B cell (primary cell): ENCODE measurements around the gene SEMA3B. TPM values are rescaled to one million over a fixed set of nuclear protein-coding genes. Genes with fewer than 3 reads are reported as not detected.

Experiments used
- ATAC-seq: fragments of 200-7000 bp; cut with Tn5 transposase; one replicate; pipeline ENCODE4 v1.10.0; 2021; ENCODE audit warnings: low read depth, mild to moderate bottlenecking, moderate number of reproducible peaks, moderate library complexity
- CTCF ChIA-PET: fragments of 350-600 bp; sonication (Branson Sonifier 250); formaldehyde crosslinking; loops from one replicate; lab custom pipeline; 2021; ENCODE audit warnings: antibody characterized with exemption, inconsistent platforms; lab: Charles Lee
- POLR2A ChIA-PET: fragments of 350-600 bp; sonication (Branson Sonifier 250); formaldehyde crosslinking; loops from one replicate; lab custom pipeline; 2021; ENCODE audit warnings: antibody characterized with exemption; lab: Charles Lee
- DNase-seq: peaks from one replicate; pipeline ENCODE4 v3.0.0; 2013
- H2AFZ ChIP-seq: 2 replicates; pipeline ENCODE4 v1.6.1; 2012; ENCODE audit warnings: mild to moderate bottlenecking, low read depth, low read length; ENCODE audit not compliant: insufficient read depth, poor library complexity, severe bottlenecking
- H3K27ac ChIP-seq, 2 donors: 1 replicate in 1 of 2; 2 replicates in 1 of 2; pipeline ENCODE4 v1.5.1; 2012 to 2013; ENCODE audit warnings: low read length in 2 of 2, mild to moderate bottlenecking in 2 of 2, moderate library complexity in 1 of 2
- H3K27me3 ChIP-seq, 4 experiments: fragments of 200-600 bp in 1 of 4; sonication (generic) in 1 of 4; replicated peaks in 1 of 4; 1 replicate in 2 of 4; 2 replicates in 2 of 4; pipeline versions ENCODE4 v1.6.1 to v1.7.0; 2013 to 2016; ENCODE audit warnings: low read length in 3 of 4, mild to moderate bottlenecking in 2 of 4, mixed read lengths in 1 of 4, moderate library complexity in 1 of 4; ENCODE audit not compliant: insufficient read depth in 4 of 4, control insufficient read depth in 3 of 4; ENCODE audit errors: control extremely low read depth in 1 of 4
- H3K36me3 ChIP-seq, 2 experiments: replicated peaks in 1 of 2; 1 replicate in 1 of 2; 2 replicates in 1 of 2; pipeline versions ENCODE4 v1.6.1 to v1.7.1; 2013; ENCODE audit warnings: low read length in 1 of 2; ENCODE audit not compliant: insufficient read depth in 2 of 2, control insufficient read depth in 1 of 2; ENCODE audit errors: control extremely low read depth in 1 of 2, extremely low read depth in 1 of 2
- H3K4me1 ChIP-seq, 2 donors: fragments of 200-600 bp in 1 of 2; sonication (generic) in 1 of 2; 1 replicate in 1 of 2; 2 replicates in 1 of 2; pipeline versions ENCODE4 v1.5.1 to v1.6.1; 2013 to 2017; ENCODE audit warnings: low read length in 2 of 2; ENCODE audit not compliant: control insufficient read depth in 2 of 2, insufficient read depth in 2 of 2
- H3K4me2 ChIP-seq: replicated peaks from 2 replicates; pipeline ENCODE3; 2012; ENCODE audit warnings: mild to moderate bottlenecking, low read depth, low read length; ENCODE audit not compliant: poor library complexity, severe bottlenecking
- H3K4me3 ChIP-seq, 5 experiments: fragments of 200-600 bp in 1 of 5; sonication (generic) in 1 of 5; 1 replicate in 3 of 5; 2 replicates in 2 of 5; pipeline versions ENCODE4 v1.5.1 to v1.7.0; 2011 to 2016; ENCODE audit warnings: low read length in 4 of 5, mild to moderate bottlenecking in 4 of 5, low read depth in 2 of 5, control low read depth in 1 of 5, moderate library complexity in 1 of 5; ENCODE audit not compliant: insufficient read depth in 1 of 5; ENCODE audit errors: control extremely low read depth in 1 of 5, extremely low read depth in 1 of 5
- H3K79me2 ChIP-seq: fragments of 200-600 bp; sonication (generic); one replicate; pipeline ENCODE4 v1.6.0; 2016; ENCODE audit warnings: low read length; ENCODE audit not compliant: control insufficient read depth, insufficient read depth
- H3K9ac ChIP-seq: fragments of 200-600 bp; sonication (generic); 2 replicates; pipeline ENCODE4 v1.6.1; 2017; ENCODE audit warnings: mild to moderate bottlenecking, low read length, moderate library complexity
- H3K9me3 ChIP-seq, 3 donors: one replicate each; pipeline versions ENCODE4 v1.6.1 to v1.7.1; 2013; ENCODE audit warnings: low read length in 2 of 3; ENCODE audit not compliant: control insufficient read depth in 2 of 3, insufficient read depth in 1 of 3; ENCODE audit errors: control extremely low read depth in 1 of 3
- H4K20me1 ChIP-seq: 2 replicates; pipeline ENCODE4 v1.6.0; 2012; ENCODE audit warnings: mild to moderate bottlenecking, low read length; ENCODE audit not compliant: insufficient read depth, control insufficient read depth, poor library complexity, severe bottlenecking
- H3K27ac Mint-ChIP-seq: one replicate; pipeline ENCODE4 v1.8.0; 2021; ENCODE audit warnings: mixed read lengths
- H3K27me3 Mint-ChIP-seq: one replicate; pipeline ENCODE4 v1.8.0; 2021; ENCODE audit warnings: mixed read lengths
- H3K4me1 Mint-ChIP-seq: one replicate; pipeline ENCODE4 v1.8.0; 2021; ENCODE audit warnings: mixed read lengths
- H3K4me3 Mint-ChIP-seq: one replicate; pipeline ENCODE4 v1.8.0; 2021; ENCODE audit warnings: mixed read lengths
- H3K9me3 Mint-ChIP-seq: one replicate; pipeline ENCODE4 v1.8.0; 2022; ENCODE audit warnings: mixed read lengths; ENCODE audit not compliant: insufficient read depth
- CTCF ChIP-seq: fragments of 200-600 bp; IDR thresholded peaks from one replicate; pipeline ENCODE4 v1.8.0; 2022; ENCODE audit warnings: antibody characterized with exemption, mild to moderate bottlenecking
- EZH2 ChIP-seq: IDR thresholded peaks from 2 replicates; pipeline ENCODE4 v1.6.1; 2012; ENCODE audit warnings: borderline replicate concordance, low read depth, mild to moderate bottlenecking, moderate library complexity, low read length; ENCODE audit not compliant: insufficient read depth, poor library complexity, severe bottlenecking
- WGBS: methylation state at CpG from one replicate; pipeline ENCODE4 v1.1.5; 2013; ENCODE audit warnings: missing lambda C conversion rate; ENCODE audit not compliant: insufficient coverage; 5-methylcytosine and 5-hydroxymethylcytosine counted together
- intact Hi-C: fragments of 100-400 bp; cut with micrococcal nuclease; formaldehyde crosslinking; loops from one replicate; pipeline ENCODE4 v1.10.0; 2022
- polyA plus RNA-seq: library from polyadenylated mRNA; depleted of rRNA; stranded (reverse); fragments of >200 nt; gene quantifications from 2 replicates; pipeline ENCODE4 v1.2.3, GENCODE V29; 2012
- total RNA-seq, 2 donors: library from RNA; stranded (reverse); fragments of 120-200 nt in 1 of 2; gene quantifications; 1 replicate in 1 of 2; 2 replicates in 1 of 2; pipeline versions ENCODE4 v1.2.3 to v1.2.4, GENCODE V29; 2013 to 2022

Gene SEMA3B
- total and polyA plus RNA-seq, 2 donors (not counting 1 experiment from before 2014, with no cell fraction given), result 0.34 to 0.52 TPM

- H3K27ac Mint-ChIP-seq, result no peak overlapping the region
- ChIA-PET POLR2A (no interaction called here), CTCF (interaction anchor here (0.6 to 5.5 kb wide), 4 partner anchors 20 to 76 kb away, joined by 3 to 46 read pairs (median 10); partner anchors contain the start of gene GNAT1)
- intact Hi-C loops, result no loop called here
- Histone ChIP-seq H3K27me3 (peaks cover 0 to 53% (median 17%) of the 10 kb centered on the region in 4 experiments), H3K79me2 (no peaks in the 10 kb centered on the region), H3K36me3 (no peaks in the 10 kb centered on the region), H3K27ac (no peak overlapping the region), H3K4me1 (peaks cover 19 to 24% of the 10 kb centered on the region in 2 donors), H2AFZ (no peak overlapping the region), H4K20me1 (peaks cover 10% of the 10 kb centered on the region), H3K9ac (no peak overlapping the region), H3K9me3 (no peaks in the 10 kb centered on the region), H3K4me2 (no peak overlapping the region), H3K4me3 (no peak overlapping the region)
- TF ChIP-seq EZH2 (no peak), CTCF (no peak)
- no peak for DNase-seq
- ATAC-seq, result no peak
- H3K27me3 Mint-ChIP-seq, result peaks cover 31% of the 10 kb centered on the region
- H3K4me3 Mint-ChIP-seq, result no peak overlapping the region
- WGBS, result 87% methylated on average over 7 of the region's 8 CpGs
- no peaks in the 10 kb centered on the region for H3K9me3 Mint-ChIP-seq
- H3K4me1 Mint-ChIP-seq, result peaks cover 16% of the 10 kb centered on the region
Observed at GRCh38 chr3:50269977-50270413, 1.0 kb downstream of the SEMA3B start.

- ChIA-PET POLR2A (no interaction called here), CTCF (interaction anchor here (0.6 to 5.5 kb wide), 8 partner anchors 9 to 151 kb away, joined by 3 to 46 read pairs (median 4); partner anchors contain the start of gene GNAT1)
- Histone ChIP-seq H3K36me3 (no peaks in the 10 kb centered on the region), H3K27ac (no peak overlapping the region), H3K79me2 (no peaks in the 10 kb centered on the region), H3K27me3 (peaks cover 0 to 53% (median 20%) of the 10 kb centered on the region in 4 experiments), H3K9ac (no peak overlapping the region), H4K20me1 (peaks cover 10% of the 10 kb centered on the region), H3K4me2 (no peak overlapping the region), H2AFZ (no peak overlapping the region), H3K9me3 (no peaks in the 10 kb centered on the region), H3K4me3 (no peak overlapping the region), H3K4me1 (peaks cover 25 to 31% of the 10 kb centered on the region in 2 donors)
- ATAC-seq (no peak), DNase-seq (no peak)
- intact Hi-C loops, result no loop called here
- 89% methylated on average over 10 of the region's 19 CpGs for WGBS
- Mint-ChIP-seq H3K27me3 (peaks cover 34% of the 10 kb centered on the region), H3K27ac (no peak overlapping the region), H3K4me1 (peaks cover 22% of the 10 kb centered on the region), H3K9me3 (no peaks in the 10 kb centered on the region), H3K4me3 (no peak overlapping the region)
- TF ChIP-seq CTCF, result no peak
- TF ChIP-seq EZH2, result no peak
Observed at GRCh38 chr3:50270422-50271224, 1.7 kb downstream of the SEMA3B start.
